Measurements from ENCODE around the gene DYNAP.

Gene DYNAP, protein sequence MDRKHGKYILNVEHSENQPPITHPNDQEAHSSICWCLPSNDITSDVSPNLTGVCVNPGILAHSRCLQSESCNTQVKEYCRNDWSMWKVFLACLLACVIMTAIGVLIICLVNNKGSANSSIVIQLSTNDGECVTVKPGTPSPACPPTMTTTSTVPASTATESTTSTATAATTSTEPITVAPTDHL

DNA sequence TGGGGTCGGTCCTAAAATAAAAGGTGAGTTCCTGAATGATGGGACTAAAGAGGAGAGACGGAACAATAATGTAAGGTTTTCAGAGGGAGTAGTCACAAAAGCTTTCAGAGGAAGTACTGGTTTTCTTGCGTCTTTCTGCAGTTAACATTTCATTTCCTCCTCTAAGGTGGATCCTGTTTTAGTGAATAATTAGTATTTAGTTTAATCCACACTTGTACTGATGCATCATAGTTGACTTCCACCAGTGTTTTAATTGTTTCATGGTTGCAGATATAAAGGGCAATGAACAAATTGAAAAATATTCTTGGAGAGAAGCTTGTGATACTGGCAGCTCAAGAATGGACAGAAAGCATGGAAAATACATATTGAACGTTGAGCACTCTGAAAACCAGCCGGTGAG lies at the start of gene DYNAP:
Gene DYNAP, plus strand, starts transcription at position 301 of the 400 bp plus-strand sequence. Its CDS starts 38 bp downstream, at position 339.
- DNase-seq (ENCODE audit: low read depth in 1 of 2, low spot score in 1 of 2), result no peak

- no peak for DNase-seq (ENCODE audit: low read depth in 1 of 2, low spot score in 1 of 2)
Observed at GRCh38 chr18:54551590-54551989, 39.5 kb upstream of the DYNAP start.

DNA sequence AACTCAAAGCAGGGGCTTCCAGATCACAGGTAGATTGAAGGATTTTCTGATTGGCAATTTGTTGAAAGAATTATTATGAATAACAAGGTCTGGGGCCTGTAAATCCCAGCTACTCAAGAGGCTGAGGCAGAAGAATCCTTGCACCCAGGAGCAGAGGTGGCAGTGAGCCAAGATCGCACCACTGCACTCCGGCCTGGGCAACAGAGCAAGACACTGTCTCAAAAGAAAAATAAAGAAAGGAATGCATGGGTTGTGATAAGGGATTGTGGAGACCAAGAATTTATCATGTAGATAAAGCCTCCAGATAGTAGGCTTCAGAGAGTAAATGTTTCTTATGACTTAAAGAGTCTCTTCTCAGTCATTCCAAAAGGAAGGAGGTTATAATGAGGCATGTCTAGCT lies 35.8 kb upstream of the DYNAP start:
- no peak for DNase-seq (ENCODE audit: low read depth in 1 of 2, low spot score in 1 of 2)

DNA sequence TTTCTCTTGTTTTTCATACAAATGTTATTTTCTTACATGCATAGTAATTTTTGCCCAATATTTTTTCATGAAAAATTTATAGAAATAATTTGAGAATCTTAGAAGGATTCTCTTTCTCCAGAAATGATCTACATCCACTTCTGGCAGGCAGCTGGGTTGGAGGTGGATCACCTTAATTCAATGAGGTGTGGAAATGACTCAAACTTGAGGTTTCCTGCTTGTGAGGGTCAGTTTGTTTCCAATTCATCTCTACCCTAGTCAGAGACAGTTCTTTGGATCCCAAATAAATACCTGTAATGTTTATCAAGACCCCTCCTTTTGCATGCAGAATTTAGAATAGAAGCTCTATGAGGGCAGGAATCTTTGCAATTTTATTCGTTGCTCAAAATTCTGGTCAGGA lies 35.0 kb upstream of the DYNAP start:
- DNase-seq (ENCODE audit: low read depth in 1 of 2, low spot score in 1 of 2), result no peak

GRCh38 chr18:54557958-54558357 lies 33.1 kb upstream of the DYNAP start:
- no peak for DNase-seq (ENCODE audit: low read depth in 1 of 2, low spot score in 1 of 2)

DNA sequence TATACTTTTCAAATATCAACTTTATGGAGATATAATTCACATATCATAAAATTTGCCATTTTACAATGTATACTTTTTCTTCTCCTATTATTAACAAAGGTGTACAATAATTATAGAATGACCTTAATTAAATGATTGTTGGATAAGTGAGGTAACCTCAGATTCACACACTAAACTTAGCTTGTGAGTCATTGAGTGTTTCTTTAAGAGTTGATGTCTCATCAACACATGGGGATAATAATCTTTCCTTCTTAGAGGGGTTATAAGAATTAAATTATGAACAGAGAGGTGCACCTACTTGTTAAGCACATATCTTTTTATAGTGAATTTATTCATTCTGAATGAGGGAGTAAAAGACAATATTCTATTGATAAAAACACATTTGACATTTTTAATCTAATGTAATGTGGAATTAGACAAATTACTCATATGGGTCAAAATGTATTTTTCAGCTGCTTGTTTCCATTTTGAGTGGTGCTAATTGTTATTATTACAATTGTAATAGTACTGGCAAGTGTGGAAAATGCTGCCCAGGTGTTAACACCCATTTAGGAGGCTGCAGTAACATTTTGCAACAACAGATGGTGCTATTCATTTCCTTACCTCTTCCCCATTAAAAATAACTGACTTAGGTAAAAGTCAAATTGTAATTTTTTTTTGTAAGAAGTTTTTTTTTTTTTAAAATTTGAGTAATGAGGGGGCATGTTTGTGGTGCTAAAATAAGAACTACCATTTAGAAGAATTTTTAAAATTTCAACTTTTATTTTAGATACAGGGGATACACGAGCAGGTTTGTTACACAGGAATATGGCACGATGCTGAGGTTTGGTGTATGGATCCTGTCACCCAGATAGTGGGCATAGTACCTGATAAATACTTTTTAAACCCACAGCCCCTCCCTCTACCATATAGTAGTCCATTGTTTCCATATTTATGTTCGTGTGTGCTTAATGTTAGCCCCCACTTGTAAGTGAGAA lies 32.1 kb upstream of the DYNAP start:
- DNase-seq (ENCODE audit: low read depth in 1 of 2, low spot score in 1 of 2), result no peak

DNA sequence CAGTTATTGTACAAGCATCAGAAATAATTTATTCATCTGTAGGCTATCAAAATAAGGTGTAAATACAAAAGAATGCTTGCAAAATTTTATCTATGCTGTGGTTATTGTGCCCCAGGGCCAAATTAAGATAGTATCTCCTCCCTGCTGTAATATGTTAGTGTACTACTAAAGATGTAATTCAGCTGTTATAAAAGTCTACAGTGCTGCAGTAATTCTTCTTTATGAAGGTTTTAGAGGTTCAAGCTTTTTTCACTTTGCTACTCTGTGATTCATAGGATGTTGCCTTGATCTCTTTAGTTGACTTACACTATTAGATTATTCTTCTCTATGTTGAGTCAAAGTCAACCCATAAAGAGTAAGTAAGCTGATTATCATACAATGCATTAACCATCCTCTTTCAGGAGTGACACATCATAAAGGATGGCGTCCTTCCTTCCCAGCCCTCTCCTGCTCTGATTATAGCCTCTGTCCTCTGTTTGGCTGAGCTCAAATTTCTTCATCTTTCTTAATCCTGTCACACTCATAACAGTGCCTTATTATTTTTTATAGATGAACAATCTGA lies 29.3 kb upstream of the DYNAP start:
- DNase-seq (ENCODE audit: low read depth in 1 of 2, low spot score in 1 of 2), result no peak

DNA sequence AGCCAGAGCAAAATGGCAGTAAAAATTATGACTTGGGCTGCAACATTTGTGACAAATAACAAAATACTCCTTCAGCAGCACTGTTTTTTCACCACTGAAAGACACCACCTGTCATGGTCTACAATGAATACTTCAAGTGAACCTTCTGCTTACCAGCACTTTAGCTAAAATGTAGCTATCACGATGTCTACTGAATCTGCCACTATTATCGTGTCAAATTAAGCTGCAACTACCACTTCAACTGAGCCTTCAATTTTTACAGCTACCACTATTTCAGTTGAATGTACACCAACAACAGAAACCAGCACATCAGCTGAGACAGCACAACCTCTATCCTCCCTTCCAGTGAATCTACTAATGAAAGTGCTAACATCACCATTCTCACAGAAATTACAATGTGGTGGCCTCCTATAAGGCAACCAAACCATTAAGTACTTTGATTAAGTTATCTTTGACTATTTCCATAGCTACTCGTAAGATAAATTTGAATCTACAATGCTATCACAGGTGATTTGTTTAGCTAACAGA lies 10.8 kb upstream of the DYNAP start:
- no peak for DNase-seq (ENCODE audit: low read depth in 1 of 2, low spot score in 1 of 2)

DNA sequence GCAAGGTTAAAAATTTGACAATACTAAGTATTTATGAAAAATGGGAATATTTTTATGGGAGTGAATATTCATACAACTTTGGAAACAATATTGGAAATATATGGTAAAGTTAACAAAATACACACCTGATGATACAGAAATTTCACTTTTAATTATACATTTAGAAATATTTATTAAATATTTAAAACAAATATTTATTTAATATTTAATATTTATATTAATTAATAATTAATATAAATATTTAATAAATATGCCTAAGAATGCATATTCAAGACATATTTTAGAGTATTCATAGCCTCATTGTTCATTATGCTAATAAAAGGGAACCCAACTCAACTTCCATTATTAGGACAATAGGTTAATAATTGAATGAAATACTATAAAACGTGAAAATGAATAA lies 7.0 kb upstream of the DYNAP start:
- DNase-seq (ENCODE audit: low read depth in 1 of 2, low spot score in 1 of 2), result no peak

- no peak for DNase-seq (ENCODE audit: low read depth in 1 of 2, low spot score in 1 of 2)
Observed at GRCh38 chr18:54585743-54586142, 5.3 kb upstream of the DYNAP start.

DNA sequence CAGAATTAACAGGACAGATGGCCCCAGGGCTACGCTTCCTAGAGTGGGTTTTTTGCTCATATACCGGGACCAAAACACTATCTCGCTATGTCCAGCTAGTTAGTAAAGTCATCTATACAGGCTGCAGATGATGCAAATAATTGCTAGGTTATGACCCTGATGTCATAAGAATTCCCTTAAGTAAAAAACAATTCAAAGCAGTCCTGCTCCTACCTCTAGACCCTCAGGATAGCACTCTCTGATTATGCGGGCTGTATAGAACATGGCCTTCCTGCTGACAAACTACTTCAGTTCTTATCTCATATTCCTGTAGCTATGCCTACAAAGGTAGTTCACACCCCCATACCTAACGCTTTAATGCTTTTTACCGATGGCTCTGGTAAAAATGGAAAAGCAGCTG lies 13.2 kb downstream of the DYNAP start:
- DNase-seq (ENCODE audit: low read depth in 1 of 2, low spot score in 1 of 2), result no peak

DNA sequence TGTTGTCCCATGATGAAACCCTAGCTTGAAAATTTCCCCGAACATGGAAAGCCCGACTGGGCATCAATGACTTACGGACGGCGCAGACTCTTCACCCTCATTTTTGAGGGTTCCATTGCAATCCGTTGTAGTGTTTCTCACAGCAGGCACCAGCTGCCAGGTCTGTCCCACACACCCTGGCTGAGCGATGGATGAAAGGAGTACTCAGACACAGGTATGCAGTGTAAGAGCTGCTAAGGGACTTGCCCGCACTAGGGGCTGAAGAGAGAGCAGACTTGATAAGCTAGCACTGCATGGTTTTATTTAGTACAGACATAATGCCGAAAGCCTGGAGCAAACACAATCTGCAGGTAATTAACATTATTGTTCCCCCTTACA lies 15.8 kb downstream of the DYNAP start:
- no peak for DNase-seq (ENCODE audit: low read depth in 1 of 2, low spot score in 1 of 2)

DNA sequence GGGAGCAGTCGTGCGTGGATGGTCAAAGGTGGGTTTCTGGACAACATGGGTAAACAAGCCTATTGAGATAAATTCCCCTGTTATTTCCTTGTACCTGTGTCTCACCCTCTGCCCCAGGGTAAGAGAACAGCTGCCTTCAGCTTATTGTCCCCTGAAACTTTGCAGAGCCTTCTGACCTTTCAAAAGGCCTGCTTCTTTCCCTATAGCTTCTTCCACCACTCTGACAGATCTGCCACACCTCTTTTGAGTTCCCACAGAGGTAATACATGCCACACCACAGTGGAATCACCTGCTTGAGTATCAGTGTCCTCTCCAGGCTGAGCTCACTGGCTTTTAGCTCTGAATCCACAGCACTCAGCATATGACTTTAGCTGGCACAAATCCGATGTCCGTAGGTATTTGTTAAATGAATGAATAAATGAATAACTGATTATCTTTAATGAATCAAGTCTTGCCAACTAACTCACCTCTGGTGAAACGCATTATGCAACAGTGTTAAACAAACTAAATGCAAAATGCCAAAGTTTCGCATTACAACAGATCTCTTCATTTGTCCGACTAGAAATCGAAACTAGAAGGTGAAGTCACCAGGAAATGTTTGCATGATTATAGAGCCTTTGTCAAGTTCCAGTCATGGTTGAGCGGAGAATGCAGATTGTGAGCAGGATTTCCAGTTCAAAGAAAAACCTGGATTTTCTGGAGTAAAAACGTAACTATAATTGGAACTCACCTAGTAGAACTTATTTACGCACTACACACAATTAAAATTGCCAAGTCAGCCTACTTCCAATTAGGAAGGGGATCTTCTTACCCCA lies 16.4 kb downstream of the DYNAP start:
- no peak for DNase-seq (ENCODE audit: low read depth in 1 of 2, low spot score in 1 of 2)

DNA sequence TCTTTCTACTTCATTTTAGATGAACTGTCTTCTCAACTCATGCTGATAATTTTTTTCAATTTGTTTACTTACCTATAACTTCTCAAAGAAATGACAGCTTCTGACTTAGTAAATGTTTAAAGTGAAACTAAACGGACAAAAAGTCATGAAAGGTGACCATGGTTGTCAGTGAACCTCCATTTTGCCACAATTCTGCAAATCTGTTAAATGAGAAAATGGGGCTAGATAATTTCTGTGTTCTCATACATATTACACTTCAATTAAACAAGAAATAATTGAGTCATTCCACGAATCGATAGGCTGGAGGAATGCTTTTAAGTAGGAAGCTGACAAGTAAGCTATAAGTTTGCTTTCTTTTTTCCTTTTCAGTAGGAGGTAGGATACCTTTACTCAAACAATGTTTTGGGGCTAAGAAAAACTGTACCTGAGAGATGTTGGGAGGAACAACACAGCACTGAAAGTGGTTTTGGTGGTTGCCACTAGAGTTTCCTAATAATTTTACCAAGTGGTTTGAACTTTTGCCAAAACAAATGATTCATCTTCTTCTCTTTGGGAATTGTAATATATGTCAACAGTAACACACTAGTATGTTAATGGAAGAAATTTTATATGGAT lies 17.1 kb downstream of the DYNAP start:
- no peak for DNase-seq (ENCODE audit: low read depth in 1 of 2, low spot score in 1 of 2)

DNA sequence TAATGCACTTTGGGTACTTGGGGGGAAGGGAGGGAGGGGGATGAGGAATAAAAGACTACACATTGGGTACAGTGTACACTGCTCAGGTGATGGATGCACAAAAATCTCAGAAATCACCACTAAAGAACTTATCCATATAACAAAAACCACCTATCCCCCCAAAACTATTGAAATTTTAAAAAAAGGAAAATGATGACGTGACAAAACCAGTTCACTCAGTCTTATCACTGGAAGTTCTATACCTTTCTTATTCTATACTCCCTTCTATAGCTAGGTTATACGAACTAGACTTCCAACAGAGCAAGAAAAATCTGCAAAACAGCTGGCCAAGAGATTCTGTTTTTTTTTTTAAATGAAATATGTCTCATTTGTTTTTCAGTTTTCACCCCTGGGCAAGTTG lies 20.8 kb downstream of the DYNAP start:
- DNase-seq (ENCODE audit: low read depth in 1 of 2, low spot score in 1 of 2), result no peak

GRCh38 chr18:54612237-54612636 lies 21.2 kb downstream of the DYNAP start:
- DNase-seq (ENCODE audit: low read depth in 1 of 2, low spot score in 1 of 2), result no peak

DNA sequence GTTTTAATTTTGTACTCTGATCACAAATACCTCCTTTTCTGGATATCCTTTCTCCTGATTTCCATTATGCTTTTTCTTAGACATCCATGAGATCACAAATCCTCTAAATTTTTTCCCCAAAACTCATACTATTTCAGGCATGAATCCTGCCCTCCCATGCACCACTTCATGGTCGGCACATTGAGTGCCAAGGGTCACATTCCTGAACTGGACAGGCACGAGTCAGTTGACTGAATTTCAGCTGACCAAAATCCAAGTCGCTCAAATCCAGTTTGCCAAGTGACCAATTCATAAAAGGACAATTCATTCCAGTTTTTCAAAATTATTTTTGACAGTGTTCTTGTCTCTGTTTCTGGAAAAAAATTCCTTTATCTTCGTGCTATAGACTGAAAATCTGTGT lies 22.1 kb downstream of the DYNAP start:
- no peak for DNase-seq (ENCODE audit: low read depth in 1 of 2, low spot score in 1 of 2)

GRCh38 chr18:54616220-54616848 lies 25.3 kb downstream of the DYNAP start:
- DNase-seq (ENCODE audit: low read depth in 1 of 2, low spot score in 1 of 2), result no peak

GRCh38 chr18:54622084-54622483 lies 31.0 kb downstream of the DYNAP start:
- DNase-seq (ENCODE audit: low read depth in 1 of 2, low spot score in 1 of 2), result no peak

DNA sequence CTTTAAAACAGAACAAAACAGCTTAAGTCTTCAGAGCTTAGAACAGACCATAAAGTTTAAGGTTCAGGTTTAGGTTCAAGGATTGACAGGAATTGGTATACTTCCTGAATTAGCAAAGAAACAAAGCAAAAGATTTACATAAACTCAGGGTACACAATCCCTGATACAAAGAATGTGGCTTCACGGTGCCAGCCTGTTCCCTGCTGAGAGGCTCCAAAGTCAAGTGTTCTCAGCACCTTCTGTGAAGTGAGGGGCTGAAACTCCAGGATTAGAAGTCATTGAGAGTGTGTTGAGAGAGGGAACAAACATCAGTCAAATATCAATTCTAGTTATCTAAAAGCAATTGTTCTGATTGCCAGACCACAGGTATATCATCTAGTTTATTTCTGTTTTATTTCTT lies 35.7 kb downstream of the DYNAP start:
- DNase-seq (ENCODE audit: low read depth in 1 of 2, low spot score in 1 of 2), result no peak

Measured in activated T-helper 1 cell treated with anti-CD3 and anti-CD28 coated beads, Interleukin-2, amount 50 U/mL, for 16 hours (primary cell).